GM13976 (cell line): ENCODE data around the gene CLEC4F.
"Not testable (repeated sequence)": the region's sequence is repeated elsewhere in the genome, so short reads cannot be mapped to it uniquely, and the experiment has no call there.

Experiments used
- DNase-seq: peaks from one replicate; pipeline ENCODE4 v3.0.0; 2012; ENCODE audit warnings: low spot score
- CTCF ChIP-seq: IDR thresholded peaks from 2 replicates; pipeline ENCODE4 v1.5.1; 2012; ENCODE audit warnings: borderline replicate concordance, mild to moderate bottlenecking; ENCODE audit not compliant: insufficient read depth; ENCODE audit errors: extremely low read depth, missing control alignments, control extremely low read depth
- in situ Hi-C: fragments of 300-500 bp; cut with MboI; formaldehyde crosslinking; loops from one replicate; pipeline ENCODE4 v1.12.0; 2022; ENCODE audit warnings: low sequenced_read_pairs, mixed read lengths, inconsistent platforms; ENCODE audit not compliant: unreplicated experiment

Gene CLEC4F

GRCh38 chr2:70806013-70806412 is 14.4 kb downstream of the CLEC4F start:
- in situ Hi-C loops, result no loop called here
- DNase-seq, result no peak
- no peak for TF ChIP-seq CTCF

- in situ Hi-C loops, result no loop called here
Observed at GRCh38 chr2:70801607-70802263, 18.7 kb downstream of the CLEC4F start.

GRCh38 chr2:70799706-70800105 is 20.7 kb downstream of the CLEC4F start:
- no peak for TF ChIP-seq CTCF
- in situ Hi-C loops, result no loop called here
- no peak for DNase-seq

More at GRCh38 chr2:70801607-70802263, 18.7 kb downstream of the CLEC4F start:
- no peak for TF ChIP-seq CTCF
- DNase-seq, result no peak

GRCh38 chr2:70797996-70798395 is 22.4 kb downstream of the CLEC4F start:
- in situ Hi-C loops, DNase-seq: not testable (repeated sequence)

- DNase-seq, result no peak
- in situ Hi-C loops, result no loop called here
- no peak for TF ChIP-seq CTCF
Observed at GRCh38 chr2:70797506-70797905, 22.9 kb downstream of the CLEC4F start.

- in situ Hi-C loops, result no loop called here
- DNase-seq, result no peak
- TF ChIP-seq CTCF, result no peak
Observed at GRCh38 chr2:70796262-70796661, 24.1 kb downstream of the CLEC4F start.

GRCh38 chr2:70795164-70795995 is 25.0 kb downstream of the CLEC4F start:
- in situ Hi-C loops, result no loop called here
- DNase-seq, result no peak
- no peak for TF ChIP-seq CTCF
